ENCODE measurements around the gene LPAR1. TPM values are rescaled to one million over a fixed set of nuclear protein-coding genes. Genes with fewer than 3 reads are reported as not detected.
A peak's percentile ranks its signal among the peaks of the same experiment; 100 is the strongest.

Gene LPAR1
- total RNA-seq, 1 experiment from 2014 or later: 0.21 TPM

- Mint-ChIP-seq H3K36me3 (ENCODE audit: insufficient read depth, unreplicated experiment) (no peaks in the 10 kb centered on the region), H3K9me3 (ENCODE audit: unreplicated experiment) (no peaks in the 10 kb centered on the region), H3K27me3 (ENCODE audit: insufficient read depth, unreplicated experiment) (no peaks in the 10 kb centered on the region), H3K4me1 (ENCODE audit: insufficient read depth, unreplicated experiment) (no peaks in the 10 kb centered on the region), H3K27ac (ENCODE audit: low read depth, unreplicated experiment) (no peak overlapping the region), H3K4me3 (ENCODE audit: unreplicated experiment) (no peak overlapping the region)
- intact Hi-C loops (cut with micrococcal nuclease): no loop called here
- DNase-seq (ENCODE audit: unreplicated experiment): no peak
- ChIA-PET POLR2A (no interaction called here), CTCF (interaction anchor here (0.6 to 0.9 kb wide), 2 partner anchors 9 to 659 kb away, joined by 3 read pairs; no protein-coding TSS in a partner anchor)
- no TSS peak for BruUV-seq (replicated peaks)
- TF ChIP-seq CTCF (IDR thresholded peaks at IDR 0.05; ENCODE audit: unreplicated experiment): no peak
Observed at GRCh38 chr9:110999379-110999778, 38.9 kb downstream of the LPAR1 start.

GRCh38 chr9:110997847-110998246 lies 40.4 kb downstream of the LPAR1 start:
- Mint-ChIP-seq H3K36me3 (ENCODE audit: insufficient read depth, unreplicated experiment) (no peaks in the 10 kb centered on the region), H3K4me3 (ENCODE audit: unreplicated experiment) (no peak overlapping the region), H3K9me3 (ENCODE audit: unreplicated experiment) (no peaks in the 10 kb centered on the region), H3K27ac (ENCODE audit: low read depth, unreplicated experiment) (no peak overlapping the region), H3K4me1 (ENCODE audit: insufficient read depth, unreplicated experiment) (no peaks in the 10 kb centered on the region), H3K27me3 (ENCODE audit: insufficient read depth, unreplicated experiment) (no peaks in the 10 kb centered on the region)
- intact Hi-C loops (cut with micrococcal nuclease): no loop called here
- no peak for DNase-seq (ENCODE audit: unreplicated experiment)
- TF ChIP-seq CTCF (IDR thresholded peaks at IDR 0.05; ENCODE audit: unreplicated experiment): no peak
- ChIA-PET CTCF (interaction anchor here (0.6 kb wide), 1 partner anchor 11 kb away, joined by 3 read pairs; no protein-coding TSS in a partner anchor), POLR2A (no interaction called here)
- no TSS peak for BruUV-seq (replicated peaks)

GRCh38 chr9:110996436-110997220 lies 41.6 kb downstream of the LPAR1 start:
- Mint-ChIP-seq H3K36me3 (ENCODE audit: insufficient read depth, unreplicated experiment) (no peaks in the 10 kb centered on the region), H3K27me3 (ENCODE audit: insufficient read depth, unreplicated experiment) (no peaks in the 10 kb centered on the region), H3K27ac (ENCODE audit: low read depth, unreplicated experiment) (no peak overlapping the region), H3K4me1 (ENCODE audit: insufficient read depth, unreplicated experiment) (no peaks in the 10 kb centered on the region), H3K4me3 (ENCODE audit: unreplicated experiment) (no peak overlapping the region), H3K9me3 (ENCODE audit: unreplicated experiment) (no peaks in the 10 kb centered on the region)
- DNase-seq (ENCODE audit: unreplicated experiment): peak; percentile 14
- POLR2A ChIA-PET: no interaction called here
- intact Hi-C loops (cut with micrococcal nuclease): no loop called here
- CTCF ChIA-PET: no interaction called here
- TF ChIP-seq CTCF (IDR thresholded peaks at IDR 0.05; ENCODE audit: unreplicated experiment): no peak
- no TSS peak for BruUV-seq (replicated peaks)

- BruUV-seq (replicated peaks): no TSS peak
- intact Hi-C loops (cut with micrococcal nuclease): no loop called here
- Mint-ChIP-seq H3K27ac (ENCODE audit: low read depth, unreplicated experiment) (no peak overlapping the region), H3K27me3 (ENCODE audit: insufficient read depth, unreplicated experiment) (no peaks in the 10 kb centered on the region), H3K4me1 (ENCODE audit: insufficient read depth, unreplicated experiment) (no peaks in the 10 kb centered on the region), H3K4me3 (ENCODE audit: unreplicated experiment) (no peak overlapping the region), H3K36me3 (ENCODE audit: insufficient read depth, unreplicated experiment) (no peaks in the 10 kb centered on the region), H3K9me3 (ENCODE audit: unreplicated experiment) (no peaks in the 10 kb centered on the region)
- TF ChIP-seq CTCF (IDR thresholded peaks at IDR 0.05; ENCODE audit: unreplicated experiment): no peak
- ChIA-PET CTCF (no interaction called here), POLR2A (no interaction called here)
- no peak for DNase-seq (ENCODE audit: unreplicated experiment)
Observed at GRCh38 chr9:110995420-110996340, 42.6 kb downstream of the LPAR1 start.
